GM13977 (cell line): ENCODE data around the gene IRAK2.
"Not testable (repeated sequence)": the region's sequence is repeated elsewhere in the genome, so short reads cannot be mapped to it uniquely, and the experiment has no call there.

ENCODE experiments used
- DNase-seq: peaks from one replicate; pipeline ENCODE4 v3.0.0; 2012; ENCODE audit warnings: low spot score
- in situ Hi-C: fragments of 300-500 bp; cut with MboI; formaldehyde crosslinking; loops from one replicate; pipeline ENCODE4 v1.12.0; 2022; ENCODE audit warnings: low sequenced_read_pairs, low pct_unique_long_range_greater_than_20kb, mixed read lengths, inconsistent platforms; ENCODE audit not compliant: unreplicated experiment
- TF ChIP-seq, protein P1 (sequence below): IDR thresholded peaks from 2 replicates; pipeline ENCODE4 v1.5.1; 2012; ENCODE audit warnings: mild to moderate bottlenecking, control low read depth; ENCODE audit not compliant: insufficient read depth; ENCODE audit errors: extremely low read depth, missing control alignments

IRAK2 gene

DNA sequence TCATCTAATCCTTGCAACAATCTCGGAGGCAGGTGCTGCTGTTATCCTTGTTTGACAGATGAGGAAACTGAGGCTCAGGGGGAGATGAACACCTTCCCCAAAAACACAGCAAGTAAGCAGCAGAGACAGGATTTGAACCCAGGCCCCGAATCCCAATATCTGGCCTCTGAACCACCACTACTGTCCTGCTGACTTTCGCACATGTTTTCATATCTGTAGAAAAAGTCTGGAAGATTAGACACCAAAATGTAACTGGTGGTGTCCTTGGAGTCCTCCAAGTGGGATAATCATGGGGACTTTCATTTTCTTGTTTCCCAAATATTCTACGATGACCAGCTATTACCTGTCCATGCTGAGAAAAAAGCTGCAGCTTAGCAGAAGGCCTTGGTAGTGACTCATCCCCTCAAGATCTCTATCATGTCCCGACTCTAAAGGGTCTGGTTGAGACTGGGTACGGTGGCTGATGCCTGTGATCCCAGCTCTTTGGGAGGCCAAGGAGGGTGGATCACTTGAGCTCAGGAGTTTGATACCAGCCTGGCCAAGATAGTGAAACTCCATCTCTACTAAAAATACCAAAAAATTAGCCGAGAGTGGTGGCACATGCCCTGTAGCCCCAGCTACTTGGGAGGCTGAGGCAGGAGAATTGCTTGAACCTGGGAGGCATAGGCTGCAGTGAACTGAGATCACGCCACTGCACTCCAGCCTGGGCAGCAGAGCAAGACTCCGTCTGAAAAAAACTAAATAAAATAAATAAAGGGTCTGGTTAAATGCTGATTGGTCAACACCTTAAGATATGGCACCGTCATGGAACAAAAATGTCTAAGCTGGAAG lies 8.6 kb downstream of the IRAK2 start:
- in situ Hi-C loops: no loop called here
- TF ChIP-seq, protein P1, sequence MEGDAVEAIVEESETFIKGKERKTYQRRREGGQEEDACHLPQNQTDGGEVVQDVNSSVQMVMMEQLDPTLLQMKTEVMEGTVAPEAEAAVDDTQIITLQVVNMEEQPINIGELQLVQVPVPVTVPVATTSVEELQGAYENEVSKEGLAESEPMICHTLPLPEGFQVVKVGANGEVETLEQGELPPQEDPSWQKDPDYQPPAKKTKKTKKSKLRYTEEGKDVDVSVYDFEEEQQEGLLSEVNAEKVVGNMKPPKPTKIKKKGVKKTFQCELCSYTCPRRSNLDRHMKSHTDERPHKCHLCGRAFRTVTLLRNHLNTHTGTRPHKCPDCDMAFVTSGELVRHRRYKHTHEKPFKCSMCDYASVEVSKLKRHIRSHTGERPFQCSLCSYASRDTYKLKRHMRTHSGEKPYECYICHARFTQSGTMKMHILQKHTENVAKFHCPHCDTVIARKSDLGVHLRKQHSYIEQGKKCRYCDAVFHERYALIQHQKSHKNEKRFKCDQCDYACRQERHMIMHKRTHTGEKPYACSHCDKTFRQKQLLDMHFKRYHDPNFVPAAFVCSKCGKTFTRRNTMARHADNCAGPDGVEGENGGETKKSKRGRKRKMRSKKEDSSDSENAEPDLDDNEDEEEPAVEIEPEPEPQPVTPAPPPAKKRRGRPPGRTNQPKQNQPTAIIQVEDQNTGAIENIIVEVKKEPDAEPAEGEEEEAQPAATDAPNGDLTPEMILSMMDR: no peak
- no peak for DNase-seq

DNA sequence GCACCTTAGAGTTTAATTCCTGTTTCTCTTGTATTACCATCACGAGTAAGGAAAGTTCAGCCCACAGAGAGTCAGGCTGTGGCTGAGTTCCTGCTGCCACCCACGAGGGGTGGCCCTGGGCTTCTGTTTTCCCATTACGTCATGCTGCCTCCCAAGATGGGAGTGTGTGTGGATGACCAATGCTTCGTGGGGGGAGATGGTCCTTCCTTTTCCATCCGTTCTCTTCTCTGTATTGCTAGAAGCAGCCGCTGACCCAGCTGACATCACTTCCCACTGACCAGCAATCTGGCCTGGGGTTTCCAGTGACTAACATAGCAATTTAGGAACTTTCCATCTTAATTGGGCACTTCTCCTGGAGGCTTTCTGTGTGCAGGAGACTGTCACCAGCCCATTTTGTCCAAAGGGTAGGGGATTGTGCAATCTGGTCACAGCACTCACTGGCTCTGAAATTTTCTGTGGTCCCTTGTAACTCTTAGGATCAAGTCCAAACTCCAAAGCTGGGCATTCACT lies 9.3 kb downstream of the IRAK2 start:
- DNase-seq: no peak
- in situ Hi-C loops: no loop called here
- TF ChIP-seq, protein P1: no peak

DNA sequence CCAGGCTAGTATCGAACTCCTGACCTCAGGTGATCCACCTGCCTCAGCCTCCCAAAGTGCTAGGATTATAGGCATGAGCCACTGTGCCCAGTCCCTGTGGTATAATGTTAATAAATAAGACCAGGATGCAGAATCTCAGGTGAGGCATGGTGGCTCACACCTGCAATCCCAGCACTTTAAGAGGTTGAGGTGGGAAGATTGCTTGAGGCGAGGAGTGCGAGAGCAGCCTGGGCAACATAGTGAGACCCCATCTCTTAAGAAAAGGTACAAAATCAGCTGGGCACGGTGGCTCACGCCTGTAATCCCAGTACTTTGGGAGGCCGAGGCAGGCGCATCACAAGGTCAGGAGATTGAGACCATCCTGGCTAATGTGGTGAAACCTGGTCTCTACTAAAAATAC lies 10.6 kb downstream of the IRAK2 start:
- DNase-seq, in situ Hi-C loops: not testable (repeated sequence)

DNA sequence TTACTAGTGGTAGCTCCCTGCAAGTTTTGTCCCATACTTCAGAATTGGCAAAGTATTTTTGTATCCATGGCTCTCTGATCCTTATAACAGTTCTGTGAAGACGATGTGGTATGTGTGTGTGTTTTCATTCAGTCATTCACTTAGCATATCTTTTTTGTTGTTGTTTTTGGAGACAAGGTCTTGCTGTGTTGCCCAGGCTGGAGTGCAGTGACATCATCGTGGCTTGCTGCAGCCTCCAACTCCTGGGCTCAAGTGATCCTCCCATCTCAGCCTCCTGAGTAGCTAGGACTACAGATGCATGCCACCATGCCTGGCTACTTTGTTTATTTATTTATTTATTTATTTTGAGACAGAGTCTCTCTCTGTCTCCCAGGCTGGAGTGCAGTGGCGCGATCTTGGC lies 11.4 kb downstream of the IRAK2 start:
- DNase-seq, in situ Hi-C loops: not testable (repeated sequence)

DNA sequence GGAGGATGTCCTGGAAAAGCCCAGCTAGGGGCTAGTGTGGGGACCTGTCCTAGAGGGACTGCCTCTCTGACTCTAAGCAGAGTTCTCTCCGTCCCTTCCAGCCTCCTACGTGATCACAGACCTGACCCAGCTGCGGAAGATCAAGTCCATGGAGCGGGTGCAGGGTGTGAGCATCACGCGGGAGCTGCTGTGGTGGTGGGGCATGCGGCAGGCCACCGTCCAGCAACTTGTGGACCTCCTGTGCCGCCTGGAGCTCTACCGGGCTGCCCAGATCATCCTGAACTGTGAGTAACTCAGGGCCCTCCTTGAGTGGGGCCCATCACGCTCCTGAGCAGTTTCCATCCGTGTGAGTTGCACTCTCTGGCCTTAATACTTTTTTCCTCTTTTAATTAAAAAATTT lies 13.0 kb downstream of the IRAK2 start:
- in situ Hi-C loops: no loop called here
- no peak for DNase-seq
- TF ChIP-seq, protein P1: no peak

DNA sequence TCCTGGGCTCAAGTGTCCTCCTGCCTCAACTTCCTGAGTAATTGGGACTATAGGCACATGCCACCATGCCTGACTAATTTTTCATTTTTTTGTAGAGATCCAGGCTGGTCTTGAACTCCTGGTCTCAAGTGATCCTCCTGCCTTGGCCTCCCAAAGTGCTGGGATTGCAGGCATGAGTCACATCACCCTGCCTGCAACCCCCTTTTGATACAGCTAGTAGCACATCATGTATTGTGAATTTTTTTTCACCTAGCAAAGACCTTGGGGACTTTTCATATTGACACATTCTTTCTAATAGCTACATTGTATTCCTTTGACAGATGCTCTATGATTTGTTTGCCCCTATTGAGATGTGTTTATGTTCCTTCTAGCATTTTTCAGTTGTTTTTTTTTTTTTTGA lies 14.2 kb downstream of the IRAK2 start:
- TF ChIP-seq, protein P1: no peak
- in situ Hi-C loops: no loop called here
- no peak for DNase-seq

DNA sequence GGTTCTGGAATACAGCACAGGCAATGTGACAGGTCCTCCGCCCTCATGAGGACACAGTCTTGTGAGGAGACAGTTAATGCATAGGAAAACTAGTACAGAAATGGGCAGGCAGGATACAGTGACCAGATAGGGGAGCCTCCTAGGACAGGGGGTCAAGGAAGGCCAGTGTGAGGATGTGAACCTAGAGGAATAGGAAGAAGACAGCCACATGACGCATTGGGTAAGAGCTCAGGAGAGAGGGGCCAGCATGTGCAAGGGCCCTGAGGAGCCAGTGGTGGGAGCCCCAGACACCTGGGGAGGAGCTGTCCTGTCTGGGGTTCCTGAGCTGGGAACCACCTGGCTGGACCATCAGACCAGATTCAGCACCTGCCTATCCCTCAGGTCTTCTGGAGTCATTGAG lies 15.6 kb downstream of the IRAK2 start:
- in situ Hi-C loops: no loop called here
- no peak for DNase-seq
- TF ChIP-seq, protein P1: no peak

DNA sequence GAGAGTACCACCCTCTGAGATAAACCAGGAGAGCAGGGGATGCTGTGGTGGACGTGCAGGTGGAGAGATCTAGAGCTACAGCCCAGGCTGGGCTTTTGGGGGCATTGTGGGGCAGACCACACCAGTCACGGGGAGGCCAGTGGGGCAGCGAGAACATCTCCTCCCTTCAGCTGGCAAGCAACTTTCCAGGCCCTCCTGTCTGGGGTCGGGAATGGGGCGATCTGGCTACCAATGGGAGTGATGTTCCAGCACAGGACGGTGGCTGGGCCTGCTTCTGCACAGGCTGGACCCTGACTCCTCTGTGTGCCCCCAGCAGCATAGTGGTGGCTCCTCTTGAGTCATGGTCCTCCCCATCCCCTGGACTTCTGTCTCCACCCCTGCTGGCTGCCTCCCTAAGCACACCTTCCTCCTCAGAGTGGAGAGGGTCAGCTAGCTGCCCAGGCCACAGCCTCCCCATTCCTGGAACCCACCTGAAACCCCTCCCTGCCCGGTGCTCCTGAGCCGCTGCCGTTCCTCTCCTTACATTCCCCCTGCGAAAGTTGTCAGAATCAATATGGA lies 16.1 kb downstream of the IRAK2 start:
- TF ChIP-seq, protein P1: no peak
- DNase-seq: no peak
- in situ Hi-C loops: no loop called here
